ENCODE data around the gene JPT1. TPM values are rescaled to one million over a fixed set of nuclear protein-coding genes. Genes with fewer than 3 reads are reported as not detected.

Gene JPT1
- total RNA-seq, 1 experiment from 2014 or later, result 479 TPM

DNA sequence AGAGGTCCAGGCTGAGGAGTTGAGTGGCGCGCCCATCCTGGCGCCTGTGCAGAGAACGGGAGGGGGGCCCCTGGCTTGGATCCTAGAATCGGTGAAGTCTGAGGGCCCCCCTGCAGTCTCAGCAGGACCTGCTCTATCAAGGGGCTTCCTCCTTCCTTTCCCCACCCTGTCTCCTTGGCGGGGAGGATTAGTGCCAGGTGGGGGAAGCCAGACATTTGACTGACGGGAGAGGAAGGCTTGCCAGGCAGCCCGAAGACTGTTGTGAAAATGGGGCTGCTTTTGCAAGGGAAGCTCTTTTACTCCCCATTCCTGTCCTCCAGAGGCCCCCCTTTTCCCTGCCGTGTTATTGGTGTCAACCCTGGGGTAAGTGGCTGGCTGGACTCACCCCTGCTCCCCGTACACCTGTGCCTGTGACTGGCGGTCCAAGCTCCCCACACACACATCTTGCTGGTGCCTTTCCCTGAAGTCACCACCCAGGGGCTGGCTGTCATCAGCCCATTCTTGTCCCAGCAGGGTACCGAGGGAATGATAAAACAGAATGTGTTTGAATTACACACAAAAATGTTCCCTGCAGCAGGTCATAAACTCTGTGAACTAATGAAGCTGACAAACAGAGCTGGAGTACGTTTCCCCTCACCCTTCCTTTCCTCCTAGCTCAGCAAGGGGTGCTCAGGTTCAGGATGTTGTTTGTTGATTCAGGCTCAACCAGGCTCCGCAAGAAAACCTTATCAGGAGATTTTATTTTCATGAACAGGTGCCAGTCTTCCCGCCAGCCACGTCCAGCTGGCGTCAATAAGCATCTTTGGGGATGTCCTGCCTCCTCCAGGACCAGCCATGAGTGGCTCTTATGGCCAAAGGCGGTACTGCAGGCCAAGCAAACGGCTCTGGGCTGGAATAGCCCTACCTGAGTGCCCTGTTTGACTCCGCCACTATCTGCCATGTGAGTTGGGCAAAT lies 48.9 kb downstream of the JPT1 start:
- CTCF ChIA-PET, result interaction anchor here (0.6 to 1.9 kb wide), 11 partner anchors 9 to 145 kb away, joined by 3 to 17 read pairs (median 4); no protein-coding TSS in a partner anchor
- no peaks in the 10 kb centered on the region for H3K27me3 Mint-ChIP-seq (ENCODE audit: unreplicated experiment)
- peak overlapping the region; percentile 90 for H3K27ac Mint-ChIP-seq (ENCODE audit: unreplicated experiment)
- TSS peak; percentile 13 for BruUV-seq (replicated peaks)
- TF ChIP-seq, protein P1, sequence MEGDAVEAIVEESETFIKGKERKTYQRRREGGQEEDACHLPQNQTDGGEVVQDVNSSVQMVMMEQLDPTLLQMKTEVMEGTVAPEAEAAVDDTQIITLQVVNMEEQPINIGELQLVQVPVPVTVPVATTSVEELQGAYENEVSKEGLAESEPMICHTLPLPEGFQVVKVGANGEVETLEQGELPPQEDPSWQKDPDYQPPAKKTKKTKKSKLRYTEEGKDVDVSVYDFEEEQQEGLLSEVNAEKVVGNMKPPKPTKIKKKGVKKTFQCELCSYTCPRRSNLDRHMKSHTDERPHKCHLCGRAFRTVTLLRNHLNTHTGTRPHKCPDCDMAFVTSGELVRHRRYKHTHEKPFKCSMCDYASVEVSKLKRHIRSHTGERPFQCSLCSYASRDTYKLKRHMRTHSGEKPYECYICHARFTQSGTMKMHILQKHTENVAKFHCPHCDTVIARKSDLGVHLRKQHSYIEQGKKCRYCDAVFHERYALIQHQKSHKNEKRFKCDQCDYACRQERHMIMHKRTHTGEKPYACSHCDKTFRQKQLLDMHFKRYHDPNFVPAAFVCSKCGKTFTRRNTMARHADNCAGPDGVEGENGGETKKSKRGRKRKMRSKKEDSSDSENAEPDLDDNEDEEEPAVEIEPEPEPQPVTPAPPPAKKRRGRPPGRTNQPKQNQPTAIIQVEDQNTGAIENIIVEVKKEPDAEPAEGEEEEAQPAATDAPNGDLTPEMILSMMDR (IDR thresholded peaks at IDR 0.05; ENCODE audit: unreplicated experiment), result peak; percentile 77
- peaks cover 99% of the 10 kb centered on the region for H3K36me3 Mint-ChIP-seq (ENCODE audit: insufficient read depth, unreplicated experiment)
- peak; percentile 76 for DNase-seq
- peak overlapping the region; percentile 20 for H3K4me3 Mint-ChIP-seq (ENCODE audit: low read depth, unreplicated experiment)
- intact Hi-C loops (cut with micrococcal nuclease; ENCODE audit: unreplicated experiment), result loop anchor here (1.0 kb wide), 1 partner anchor 36 kb away; no protein-coding TSS in a partner anchor
- peaks cover 19% of the 10 kb centered on the region for H3K4me1 Mint-ChIP-seq (ENCODE audit: low read depth, unreplicated experiment)
- no peaks in the 10 kb centered on the region for H3K9me3 Mint-ChIP-seq (ENCODE audit: low read depth, unreplicated experiment)

DNA sequence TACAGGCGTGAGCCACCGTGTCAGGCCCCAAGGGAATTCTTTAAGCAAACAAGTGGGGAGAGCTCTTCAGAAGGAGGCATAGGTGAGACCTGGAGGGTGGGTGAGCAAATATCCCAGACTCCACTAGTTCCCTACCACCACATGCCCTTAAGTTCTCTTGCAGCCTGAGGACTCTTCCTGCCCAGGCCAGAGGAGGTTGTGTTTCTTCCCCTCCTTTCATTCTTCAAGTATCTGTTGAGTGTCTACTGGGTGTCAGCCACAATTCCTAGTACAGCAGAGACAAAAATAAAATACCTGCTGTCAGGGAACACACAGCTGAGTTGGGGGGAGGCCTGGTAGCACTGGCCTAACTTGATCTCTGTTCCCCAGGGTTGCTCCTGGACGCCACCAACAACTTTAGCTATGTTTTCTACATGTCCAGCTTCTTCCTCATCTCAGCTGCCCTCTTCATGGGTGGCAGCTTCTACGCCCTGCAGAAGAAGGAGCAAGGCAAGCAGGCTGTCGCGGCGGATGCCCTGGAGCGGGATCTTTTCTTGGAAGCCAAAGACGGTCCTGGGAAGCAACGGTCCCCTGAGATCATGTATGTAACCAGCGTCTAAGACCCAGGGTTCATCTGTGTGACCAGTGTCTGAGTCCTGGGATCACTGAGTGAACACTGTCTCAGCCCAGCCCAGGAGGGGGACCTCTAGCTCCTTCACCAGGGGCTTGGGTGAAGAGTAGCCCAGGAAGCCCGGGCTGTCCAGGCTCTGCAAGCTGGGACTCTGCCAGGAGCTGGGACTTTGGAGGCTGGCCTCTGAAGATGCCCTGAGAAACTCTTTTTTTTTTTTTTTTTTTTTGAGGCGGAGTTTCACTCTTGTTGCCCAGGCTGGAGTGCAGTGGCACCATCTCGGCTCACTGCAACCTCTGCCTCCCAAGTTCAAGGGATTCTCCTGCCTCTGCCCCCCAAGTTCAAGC lies 50.4 kb downstream of the JPT1 start:
- H3K9me3 Mint-ChIP-seq (ENCODE audit: low read depth, unreplicated experiment), result no peaks in the 10 kb centered on the region
- TSS peak; percentile 12 for BruUV-seq (replicated peaks)
- intact Hi-C loops (cut with micrococcal nuclease; ENCODE audit: unreplicated experiment), result no loop called here
- DNase-seq, result no peak
- no peak overlapping the region for H3K4me3 Mint-ChIP-seq (ENCODE audit: low read depth, unreplicated experiment)
- H3K27ac Mint-ChIP-seq (ENCODE audit: unreplicated experiment), result peak overlapping the region; percentile 90
- CTCF ChIA-PET, result interaction anchor here (0.6 to 1.9 kb wide), 5 partner anchors 8 to 606 kb away, joined by 3 to 8 read pairs (median 6); no protein-coding TSS in a partner anchor
- H3K4me1 Mint-ChIP-seq (ENCODE audit: low read depth, unreplicated experiment), result peaks cover 19% of the 10 kb centered on the region
- H3K36me3 Mint-ChIP-seq (ENCODE audit: insufficient read depth, unreplicated experiment), result peaks cover 99% of the 10 kb centered on the region
- H3K27me3 Mint-ChIP-seq (ENCODE audit: unreplicated experiment), result no peaks in the 10 kb centered on the region
- TF ChIP-seq, protein P1 (IDR thresholded peaks at IDR 0.05; ENCODE audit: unreplicated experiment), result no peak

DNA sequence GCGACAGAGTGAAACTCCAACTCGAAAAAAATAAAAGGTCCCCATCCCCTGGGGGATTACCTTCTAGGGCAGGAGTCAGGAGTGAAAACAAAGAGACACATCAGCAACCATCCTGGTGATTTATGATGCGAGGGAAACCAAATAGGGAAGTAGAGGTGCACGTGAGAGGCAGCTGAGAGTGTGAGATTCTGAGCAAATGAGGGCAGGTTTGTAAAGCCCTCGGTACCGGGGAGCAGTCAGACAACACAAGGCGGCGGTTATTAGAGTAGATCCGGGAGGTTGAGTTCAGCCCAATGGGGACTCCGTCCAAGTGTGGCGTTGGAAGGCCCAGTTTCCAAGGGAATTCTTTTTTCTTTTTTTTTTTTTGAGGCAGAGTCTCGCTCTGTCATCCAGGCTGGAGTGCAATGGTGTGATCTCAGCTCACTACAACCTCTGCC lies 51.9 kb downstream of the JPT1 start:
- no TSS peak for BruUV-seq (replicated peaks)
- peak overlapping the region; percentile 17 for H3K4me3 Mint-ChIP-seq (ENCODE audit: low read depth, unreplicated experiment)
- no peak overlapping the region for H3K27ac Mint-ChIP-seq (ENCODE audit: unreplicated experiment)
- TF ChIP-seq, protein P1 (IDR thresholded peaks at IDR 0.05; ENCODE audit: unreplicated experiment), result no peak
- H3K27me3 Mint-ChIP-seq (ENCODE audit: unreplicated experiment), result no peaks in the 10 kb centered on the region
- no peaks in the 10 kb centered on the region for H3K9me3 Mint-ChIP-seq (ENCODE audit: low read depth, unreplicated experiment)
- H3K4me1 Mint-ChIP-seq (ENCODE audit: low read depth, unreplicated experiment), result peaks cover 27% of the 10 kb centered on the region
- CTCF ChIA-PET, result no interaction called here
- no peak for DNase-seq
- intact Hi-C loops (cut with micrococcal nuclease; ENCODE audit: unreplicated experiment), result no loop called here
- H3K36me3 Mint-ChIP-seq (ENCODE audit: insufficient read depth, unreplicated experiment), result peaks cover 99% of the 10 kb centered on the region
